DOHH2 (cell line): ENCODE data around the gene TFR2.

ENCODE experiments used
- CTCF ChIP-seq: fragments of 200-600 bp; sonication (generic); IDR thresholded peaks from one replicate; pipeline ENCODE4 v1.5.1; 2014; ENCODE audit warnings: antibody characterized with exemption, mild to moderate bottlenecking, low read depth, low read length; ENCODE audit not compliant: poor library complexity, severe bottlenecking
- EZH2phosphoT487 ChIP-seq: fragments of 200-600 bp; sonication (generic); IDR thresholded peaks from 2 replicates; pipeline ENCODE4 v1.6.1; 2017; ENCODE audit warnings: borderline replicate concordance, mild to moderate bottlenecking, antibody characterized with exemption, low read length, moderate library complexity, mixed read lengths

- TF ChIP-seq CTCF: peak; percentile 68
- no peak for TF ChIP-seq EZH2phosphoT487
Measured at GRCh38 chr7:100588438-100588837, 52.9 kb downstream of the TFR2 start.
